ENCODE measurements around the gene ADH1A.
"Not testable (repeated sequence)": the region's sequence is repeated elsewhere in the genome, so short reads cannot be mapped to it uniquely, and the experiment has no call there.

Gene ADH1A

GRCh38 chr4:99276417-99276816, 14.4 kb downstream of the ADH1A start:
- no peak for DNase-seq

DNA sequence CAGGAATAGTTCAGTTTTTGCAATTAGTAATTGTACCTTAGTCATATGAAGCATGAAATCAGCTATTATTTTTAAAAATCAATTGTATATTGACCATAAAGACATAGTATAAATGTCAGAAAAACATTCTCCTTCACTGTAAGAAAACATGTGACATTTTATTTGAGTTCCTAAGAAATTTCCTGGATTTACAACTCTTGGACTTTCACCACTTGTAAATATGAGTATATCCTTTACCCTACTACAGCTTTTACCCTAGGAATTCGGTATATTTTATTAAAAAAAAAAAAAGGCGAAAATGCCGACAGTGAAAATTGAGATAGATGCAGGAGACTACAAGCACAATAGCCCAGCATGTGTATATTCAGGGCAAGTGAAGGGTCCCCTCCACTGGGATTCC, 14.9 kb downstream of the ADH1A start:
- no peak for DNase-seq

- no peak for DNase-seq
Measured at GRCh38 chr4:99275050-99275449, 15.7 kb downstream of the ADH1A start.

DNA sequence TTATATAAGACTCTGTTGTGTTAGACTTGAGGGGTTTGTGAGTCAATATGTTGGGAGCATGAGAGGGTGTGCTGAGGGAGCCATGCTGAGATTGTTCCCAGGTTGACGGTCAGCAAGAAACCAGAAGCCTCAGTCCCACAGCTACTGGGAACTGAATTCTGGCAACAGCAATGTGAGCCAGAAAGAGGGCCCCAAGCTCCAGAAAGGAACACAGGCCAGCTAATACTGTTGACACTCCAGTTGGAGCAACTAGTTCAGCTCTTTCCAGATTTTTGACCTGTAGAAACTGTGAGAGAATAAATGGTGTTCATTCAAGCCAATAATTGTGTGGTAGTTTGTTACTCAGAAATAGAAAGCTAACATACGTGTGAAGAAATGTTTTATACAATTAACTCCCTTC, 17.1 kb downstream of the ADH1A start:
- DNase-seq: no peak

DNA sequence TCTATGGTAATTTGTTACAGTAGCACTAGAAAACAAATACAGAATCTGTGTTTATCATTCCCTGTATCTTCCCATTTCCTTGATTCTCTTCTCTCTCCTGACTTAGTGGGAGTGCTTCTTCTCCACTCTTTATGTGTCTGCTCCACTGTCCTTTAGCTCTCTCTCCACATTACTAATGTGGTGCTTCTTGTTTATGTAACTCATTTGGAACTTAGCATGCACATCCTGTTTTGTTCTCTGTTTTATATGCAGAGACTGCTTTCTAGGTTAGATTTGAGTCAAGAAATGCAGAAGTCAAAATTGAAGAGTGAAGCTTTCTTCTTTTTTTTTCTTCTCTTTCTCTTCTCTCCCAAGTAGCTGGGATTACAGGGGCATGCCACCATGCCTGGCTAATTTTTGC, 25.9 kb downstream of the ADH1A start:
- DNase-seq: no peak

DNA sequence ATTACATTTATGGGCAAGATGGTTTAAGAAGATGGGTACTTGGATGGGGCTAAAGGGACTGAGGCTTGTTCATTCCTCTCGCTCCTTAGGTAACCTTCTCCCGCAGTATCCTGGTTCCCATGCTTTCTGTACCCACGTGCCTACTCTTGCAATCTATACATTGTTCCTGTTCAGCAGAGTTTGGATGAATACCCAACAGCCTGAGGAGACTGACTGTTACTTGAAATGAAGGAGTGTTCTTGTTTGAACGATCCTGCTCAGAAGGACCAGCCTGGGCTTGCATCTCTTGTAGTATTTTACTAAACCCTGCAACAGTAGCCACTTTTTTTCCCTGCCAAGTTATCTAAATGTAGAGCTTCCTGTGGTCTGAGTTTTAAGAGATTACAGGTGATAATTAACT, 38.0 kb downstream of the ADH1A start:
- no peak for DNase-seq

DNA sequence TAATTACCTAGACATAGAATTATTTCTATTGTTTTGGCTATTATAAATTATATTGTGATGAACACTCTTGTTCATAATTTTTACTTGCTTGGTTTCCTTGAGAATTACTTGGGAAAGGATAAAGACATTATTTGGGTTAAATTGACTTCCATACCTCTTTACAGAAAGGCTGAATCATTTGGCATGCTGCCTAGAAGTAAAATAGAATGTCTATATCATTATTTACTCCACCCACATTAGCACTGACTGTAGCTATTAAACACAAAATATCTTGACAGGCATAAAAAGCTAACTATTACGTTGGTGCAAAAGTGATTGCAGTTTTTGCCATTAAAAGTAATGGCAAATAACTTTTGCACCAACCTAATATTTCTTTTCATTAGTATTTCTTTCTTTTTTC, 42.1 kb downstream of the ADH1A start:
- no peak for DNase-seq

DNA sequence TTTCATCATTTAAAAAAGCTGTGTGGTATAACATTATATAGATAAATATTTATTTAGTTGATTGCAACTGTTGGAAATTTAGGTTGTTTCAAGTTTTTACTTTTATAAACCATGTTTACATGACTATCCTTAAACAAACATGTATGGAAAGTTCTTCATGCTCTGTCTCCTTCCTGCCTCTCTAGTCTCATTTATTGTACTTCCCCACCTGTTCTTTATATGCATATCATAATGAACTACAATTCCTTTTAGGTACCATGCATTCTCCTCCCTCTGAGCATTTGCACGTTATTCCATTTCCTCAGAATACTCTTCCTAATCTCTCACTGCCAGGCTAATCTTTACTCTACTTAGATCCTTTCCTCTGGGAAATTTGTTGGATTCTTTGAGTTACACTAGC, 54.8 kb downstream of the ADH1A start:
- no peak for DNase-seq

- no peak for DNase-seq
Measured at GRCh38 chr4:99234331-99235010, 56.3 kb downstream of the ADH1A start.

DNA sequence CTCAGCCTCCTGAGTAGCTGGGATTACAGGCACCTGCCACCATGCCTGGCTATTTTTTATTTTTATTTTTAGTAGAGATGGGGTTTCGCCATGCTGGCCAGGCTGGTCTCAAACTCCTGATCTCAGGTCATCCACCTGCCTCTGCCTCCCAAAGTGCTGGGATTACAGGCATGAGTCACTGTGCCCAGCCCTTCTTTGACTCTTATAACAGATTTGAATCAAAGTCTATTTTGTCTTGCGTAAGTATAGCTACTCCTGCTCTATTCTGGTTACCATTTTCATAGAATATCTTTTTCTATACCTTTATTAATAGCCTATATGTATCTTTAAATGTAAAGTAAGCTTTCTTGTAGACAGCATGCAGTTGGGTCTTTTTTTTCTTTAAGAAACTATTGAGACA, 57.4 kb downstream of the ADH1A start:
- DNase-seq: not testable (repeated sequence)

- not testable (repeated sequence) for DNase-seq
Measured at GRCh38 chr4:99228706-99229105, 62.1 kb downstream of the ADH1A start.

GRCh38 chr4:99227646-99228045, 63.1 kb downstream of the ADH1A start:
- DNase-seq: not testable (repeated sequence)
